ENCODE results near the gene FEZF1.

DNA sequence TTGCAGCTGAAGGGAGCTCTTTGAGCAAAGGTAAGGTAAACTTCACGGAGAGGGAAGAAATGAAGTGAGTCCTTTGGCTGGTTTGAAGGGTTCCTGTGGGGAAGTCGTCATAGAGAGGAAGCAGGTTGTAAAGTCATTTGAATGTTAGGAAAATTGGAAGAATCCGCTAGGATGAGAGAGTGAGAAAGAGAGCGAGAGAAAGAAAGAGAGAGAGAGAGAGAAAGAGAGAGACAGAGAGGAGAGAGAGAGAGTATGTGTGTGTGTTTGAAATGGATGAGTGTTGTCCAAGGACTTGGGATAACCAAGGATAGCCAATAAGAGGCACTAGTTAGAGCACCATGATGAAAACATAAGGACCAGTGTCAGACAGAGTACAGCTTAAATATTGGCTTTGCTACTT, 43.1 kb downstream of the FEZF1 start:
- TF ChIP-seq EP300 (IDR thresholded peaks at IDR 0.05) (no peak), POLR2A (IDR thresholded peaks at IDR 0.05) (no peak), POLR2AphosphoS5 (IDR thresholded peaks at IDR 0.05) (no peak)

All from upper lobe of left lung (tissue), 4 donors.